Endothelial cell (in vitro differentiated cells): ENCODE measurements around the gene ATG7. TPM values are rescaled to one million over a fixed set of nuclear protein-coding genes. Genes with fewer than 3 reads are reported as not detected.
A peak's percentile ranks its signal among the peaks of the same experiment; 100 is the strongest.

Source experiments
- DNase-seq: peaks from one replicate; pipeline ENCODE4 v3.0.0; 2021; ENCODE audit warnings: low spot score
- H3K27ac Mint-ChIP-seq: one replicate; pipeline ENCODE4 v1.8.0; 2021; ENCODE audit warnings: mixed read lengths, inconsistent platforms; ENCODE audit not compliant: unreplicated experiment
- H3K27me3 Mint-ChIP-seq: one replicate; pipeline ENCODE4 v1.8.0; 2021; ENCODE audit warnings: mild to moderate bottlenecking, moderate library complexity, mixed read lengths, inconsistent platforms; ENCODE audit not compliant: unreplicated experiment
- H3K36me3 Mint-ChIP-seq: one replicate; pipeline ENCODE4 v1.8.0; 2021; ENCODE audit warnings: mild to moderate bottlenecking, low read depth, mixed read lengths, inconsistent platforms; ENCODE audit not compliant: unreplicated experiment
- H3K4me1 Mint-ChIP-seq: one replicate; pipeline ENCODE4 v1.8.0; 2021; ENCODE audit warnings: mild to moderate bottlenecking, mixed read lengths, inconsistent platforms; ENCODE audit not compliant: unreplicated experiment
- H3K4me3 Mint-ChIP-seq: one replicate; pipeline ENCODE4 v1.8.0; 2021; ENCODE audit warnings: mild to moderate bottlenecking, mixed read lengths, inconsistent platforms; ENCODE audit not compliant: unreplicated experiment
- H3K9me3 Mint-ChIP-seq: one replicate; pipeline ENCODE4 v1.8.0; 2021; ENCODE audit warnings: mixed read lengths, inconsistent platforms; ENCODE audit not compliant: unreplicated experiment
- total RNA-seq: library from RNA; stranded (reverse); fragmentation: NEBNext Ultra II Directional; extraction: Animal tissue kit (Norgen Biotek cat#: 25700); gene quantifications from one replicate; pipeline ENCODE4 v1.2.1, GENCODE V29; 2021; ENCODE audit not compliant: unreplicated experiment
- TF ChIP-seq, protein P1 (sequence below): fragments of 200-600 bp; sonication (generic); IDR thresholded peaks from one replicate; pipeline ENCODE4 v1.5.0; 2021; ENCODE audit warnings: antibody characterized with exemption; ENCODE audit not compliant: unreplicated experiment

The ATG7 gene
- total RNA-seq, 1 donor from 2014 or later: 30.6 TPM

DNA sequence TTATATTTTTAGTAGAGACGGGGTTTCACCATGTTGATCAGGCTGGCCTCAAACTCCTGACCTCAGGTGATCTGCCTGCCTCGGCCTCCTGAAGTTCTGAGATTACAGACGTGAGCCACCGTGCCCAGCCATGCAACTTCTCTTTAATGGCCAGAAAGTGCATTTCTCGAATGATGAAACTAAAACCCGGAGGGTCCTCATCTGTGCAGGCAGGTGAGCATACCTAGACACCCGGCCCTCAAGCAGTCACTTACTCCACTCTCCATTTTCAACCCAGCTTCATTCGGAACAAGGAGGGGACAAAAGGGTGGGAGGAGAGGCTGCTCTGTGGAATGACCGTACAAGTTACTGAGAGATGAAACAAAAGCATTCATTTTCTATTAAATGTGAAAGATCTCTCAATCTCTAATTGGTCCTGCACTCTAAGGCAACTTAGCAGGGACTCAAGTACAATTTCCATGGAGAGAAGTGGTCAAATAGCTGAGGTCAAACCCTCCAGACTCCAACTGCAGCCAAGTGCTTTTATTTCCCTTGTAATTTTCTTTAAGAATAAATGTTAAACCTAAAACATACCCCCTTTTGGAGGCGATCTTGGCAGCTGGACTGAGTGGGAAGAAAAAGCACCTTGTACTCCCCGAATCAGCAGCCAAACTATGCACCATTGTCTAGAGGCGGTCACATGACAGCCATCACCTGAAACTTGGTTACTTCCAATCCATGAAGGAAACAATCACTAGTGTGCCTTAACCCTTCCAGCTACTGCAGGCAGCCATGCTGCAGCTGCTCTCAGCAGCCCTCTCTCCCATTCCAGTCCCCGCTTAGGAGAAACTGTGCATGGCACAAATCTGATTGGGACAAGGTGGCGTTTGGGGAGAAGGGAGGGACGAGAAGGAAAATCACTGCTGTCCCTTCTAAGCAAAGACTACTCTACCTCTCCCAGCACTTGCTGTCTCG is 309.3 kb downstream of the ATG7 start:
- H3K36me3 Mint-ChIP-seq: peaks cover 23% of the 10 kb centered on the region
- H3K4me1 Mint-ChIP-seq: peaks cover 65% of the 10 kb centered on the region
- peak overlapping the region; percentile 74 for H3K27ac Mint-ChIP-seq
- no peak for DNase-seq
- no peaks in the 10 kb centered on the region for H3K9me3 Mint-ChIP-seq
- H3K4me3 Mint-ChIP-seq: no peak overlapping the region
- H3K27me3 Mint-ChIP-seq: peaks cover 4% of the 10 kb centered on the region
- TF ChIP-seq, protein P1, sequence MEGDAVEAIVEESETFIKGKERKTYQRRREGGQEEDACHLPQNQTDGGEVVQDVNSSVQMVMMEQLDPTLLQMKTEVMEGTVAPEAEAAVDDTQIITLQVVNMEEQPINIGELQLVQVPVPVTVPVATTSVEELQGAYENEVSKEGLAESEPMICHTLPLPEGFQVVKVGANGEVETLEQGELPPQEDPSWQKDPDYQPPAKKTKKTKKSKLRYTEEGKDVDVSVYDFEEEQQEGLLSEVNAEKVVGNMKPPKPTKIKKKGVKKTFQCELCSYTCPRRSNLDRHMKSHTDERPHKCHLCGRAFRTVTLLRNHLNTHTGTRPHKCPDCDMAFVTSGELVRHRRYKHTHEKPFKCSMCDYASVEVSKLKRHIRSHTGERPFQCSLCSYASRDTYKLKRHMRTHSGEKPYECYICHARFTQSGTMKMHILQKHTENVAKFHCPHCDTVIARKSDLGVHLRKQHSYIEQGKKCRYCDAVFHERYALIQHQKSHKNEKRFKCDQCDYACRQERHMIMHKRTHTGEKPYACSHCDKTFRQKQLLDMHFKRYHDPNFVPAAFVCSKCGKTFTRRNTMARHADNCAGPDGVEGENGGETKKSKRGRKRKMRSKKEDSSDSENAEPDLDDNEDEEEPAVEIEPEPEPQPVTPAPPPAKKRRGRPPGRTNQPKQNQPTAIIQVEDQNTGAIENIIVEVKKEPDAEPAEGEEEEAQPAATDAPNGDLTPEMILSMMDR: no peak

GRCh38 chr3:11582191-11582968 is 310.2 kb downstream of the ATG7 start:
- Mint-ChIP-seq H3K9me3 (no peaks in the 10 kb centered on the region), H3K36me3 (peaks cover 27% of the 10 kb centered on the region), H3K27me3 (peaks cover 4% of the 10 kb centered on the region), H3K27ac (peak overlapping the region; percentile 74), H3K4me1 (peaks cover 70% of the 10 kb centered on the region), H3K4me3 (peak overlapping the region; percentile 28)
- TF ChIP-seq, protein P1: no peak
- DNase-seq: no peak

GRCh38 chr3:11583235-11583634 is 311.0 kb downstream of the ATG7 start:
- Mint-ChIP-seq H3K4me3 (no peak overlapping the region), H3K27ac (peak overlapping the region; percentile 74), H3K4me1 (peaks cover 72% of the 10 kb centered on the region), H3K36me3 (peaks cover 33% of the 10 kb centered on the region), H3K27me3 (peaks cover 7% of the 10 kb centered on the region), H3K9me3 (no peaks in the 10 kb centered on the region)
- DNase-seq: no peak
- TF ChIP-seq, protein P1: no peak

- peaks cover 33% of the 10 kb centered on the region for H3K36me3 Mint-ChIP-seq
- TF ChIP-seq, protein P1: no peak
- no peak for DNase-seq
- H3K4me1 Mint-ChIP-seq: peaks cover 75% of the 10 kb centered on the region
- peak overlapping the region; percentile 65 for H3K27ac Mint-ChIP-seq
- H3K9me3 Mint-ChIP-seq: no peaks in the 10 kb centered on the region
- no peak overlapping the region for H3K4me3 Mint-ChIP-seq
- peaks cover 8% of the 10 kb centered on the region for H3K27me3 Mint-ChIP-seq
Measured at GRCh38 chr3:11583638-11584046, 311.4 kb downstream of the ATG7 start.
